Measurements from ENCODE around the gene TBC1D9B.

TBC1D9B gene

GRCh38 chr5:179906795-179907555 is 722 bp downstream of the TBC1D9B start:
- DNase-seq (ENCODE audit: low spot score) = no peak

GRCh38 chr5:179906294-179906794 is 1.4 kb downstream of the TBC1D9B start:
- no peak for DNase-seq (ENCODE audit: low spot score)

- no peak for DNase-seq (ENCODE audit: low spot score)
Measured at GRCh38 chr5:179905161-179905560, 2.5 kb downstream of the TBC1D9B start.

GRCh38 chr5:179904463-179905160 is 3.1 kb downstream of the TBC1D9B start:
- DNase-seq (ENCODE audit: low spot score) = no peak

- DNase-seq (ENCODE audit: low spot score) = no peak
Measured at GRCh38 chr5:179902763-179903158, 4.9 kb downstream of the TBC1D9B start.

GRCh38 chr5:179901915-179902762 is 5.6 kb downstream of the TBC1D9B start:
- DNase-seq (ENCODE audit: low spot score) = no peak

GRCh38 chr5:179901462-179901861 is 6.2 kb downstream of the TBC1D9B start:
- no peak for DNase-seq (ENCODE audit: low spot score)

- no peak for DNase-seq (ENCODE audit: low spot score)
Measured at GRCh38 chr5:179900711-179901110, 7.0 kb downstream of the TBC1D9B start.

- DNase-seq (ENCODE audit: low spot score) = no peak
Measured at GRCh38 chr5:179900206-179900605, 7.5 kb downstream of the TBC1D9B start.

GRCh38 chr5:179895861-179896260 is 11.8 kb downstream of the TBC1D9B start:
- no peak for DNase-seq (ENCODE audit: low spot score)

GRCh38 chr5:179893958-179894895 is 13.5 kb downstream of the TBC1D9B start:
- DNase-seq (ENCODE audit: low spot score) = no peak

- no peak for DNase-seq (ENCODE audit: low spot score)
Measured at GRCh38 chr5:179893076-179893957, 14.4 kb downstream of the TBC1D9B start.

- no peak for DNase-seq (ENCODE audit: low spot score)
Measured at GRCh38 chr5:179892255-179892654, 15.4 kb downstream of the TBC1D9B start.

- DNase-seq (ENCODE audit: low spot score) = no peak
Measured at GRCh38 chr5:179890751-179891682, 16.7 kb downstream of the TBC1D9B start.

- no peak for DNase-seq (ENCODE audit: low spot score)
Measured at GRCh38 chr5:179889885-179890284, 17.8 kb downstream of the TBC1D9B start.

GRCh38 chr5:179887802-179888201 is 19.9 kb downstream of the TBC1D9B start:
- DNase-seq (ENCODE audit: low spot score) = no peak

GRCh38 chr5:179887095-179887494 is 20.6 kb downstream of the TBC1D9B start:
- DNase-seq (ENCODE audit: low spot score) = no peak

- DNase-seq (ENCODE audit: low spot score) = no peak
Measured at GRCh38 chr5:179886190-179886911, 21.3 kb downstream of the TBC1D9B start.

Measured in COLO829 (cell line).